OCI-LY1 (cell line): ENCODE results near the gene BTNL2.

ENCODE experiments used
- CTCF ChIP-seq: fragments of 200-600 bp; sonication (generic), shearing (Covaris generic); IDR thresholded peaks from 2 replicates; pipeline ENCODE4 v1.5.1; 2017; ENCODE audit warnings: mild to moderate bottlenecking, antibody characterized with exemption, low read length, moderate library complexity, mixed read lengths
- EZH2 ChIP-seq: fragments of 200-600 bp; sonication (generic), shearing (Covaris generic); IDR thresholded peaks from 2 replicates; pipeline ENCODE4 v1.8.0; 2017; ENCODE audit warnings: borderline replicate concordance, mixed run types, mild to moderate bottlenecking, antibody characterized with exemption, low read length, moderate library complexity, mixed read lengths

- TF ChIP-seq CTCF (no peak), EZH2 (no peak)
These were observed 19.2 kb downstream of the BTNL2 start for GRCh38 chr6:32387589-32388340.
